ENCODE data around the gene HOXB5.

Gene HOXB5

DNA sequence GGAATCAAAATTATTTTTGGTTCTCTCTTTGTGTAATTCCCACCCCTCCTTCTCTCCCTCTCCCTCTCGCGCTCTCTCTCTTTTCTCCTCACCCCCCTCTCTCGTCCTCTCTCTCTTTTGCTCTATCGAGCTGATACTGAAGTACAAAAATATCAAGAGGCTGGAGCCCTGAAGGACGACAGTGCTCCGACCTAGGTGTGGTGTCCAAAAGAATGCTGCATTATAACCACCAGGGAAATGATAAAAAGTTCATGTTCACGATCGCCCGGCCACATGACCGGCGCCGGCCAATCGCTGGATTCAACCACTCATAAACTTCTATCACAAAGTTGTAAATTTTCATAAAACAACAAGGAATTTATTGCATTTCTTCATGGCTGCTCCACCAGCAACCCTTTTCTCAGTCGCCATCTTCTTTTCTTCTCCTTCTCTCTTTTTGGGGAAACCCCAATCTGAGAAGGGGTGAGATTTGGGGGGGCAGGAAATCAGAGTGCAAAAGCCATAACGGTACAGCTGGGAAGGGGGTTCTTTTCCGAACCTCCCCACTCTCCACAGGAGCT lies 11.3 kb upstream of the HOXB5 start, which contains the start of gene HOXB6:
HOXB6 (minus strand) TSS at position 217 of the 560 bp plus-strand sequence. CDS start 6,836 bp downstream, outside the sequence.
- H3K4me3 ChIP-seq (ENCODE audit: low read depth, low read length), result no peak within 1 kb of the TSS
- TF ChIP-seq, protein P1, sequence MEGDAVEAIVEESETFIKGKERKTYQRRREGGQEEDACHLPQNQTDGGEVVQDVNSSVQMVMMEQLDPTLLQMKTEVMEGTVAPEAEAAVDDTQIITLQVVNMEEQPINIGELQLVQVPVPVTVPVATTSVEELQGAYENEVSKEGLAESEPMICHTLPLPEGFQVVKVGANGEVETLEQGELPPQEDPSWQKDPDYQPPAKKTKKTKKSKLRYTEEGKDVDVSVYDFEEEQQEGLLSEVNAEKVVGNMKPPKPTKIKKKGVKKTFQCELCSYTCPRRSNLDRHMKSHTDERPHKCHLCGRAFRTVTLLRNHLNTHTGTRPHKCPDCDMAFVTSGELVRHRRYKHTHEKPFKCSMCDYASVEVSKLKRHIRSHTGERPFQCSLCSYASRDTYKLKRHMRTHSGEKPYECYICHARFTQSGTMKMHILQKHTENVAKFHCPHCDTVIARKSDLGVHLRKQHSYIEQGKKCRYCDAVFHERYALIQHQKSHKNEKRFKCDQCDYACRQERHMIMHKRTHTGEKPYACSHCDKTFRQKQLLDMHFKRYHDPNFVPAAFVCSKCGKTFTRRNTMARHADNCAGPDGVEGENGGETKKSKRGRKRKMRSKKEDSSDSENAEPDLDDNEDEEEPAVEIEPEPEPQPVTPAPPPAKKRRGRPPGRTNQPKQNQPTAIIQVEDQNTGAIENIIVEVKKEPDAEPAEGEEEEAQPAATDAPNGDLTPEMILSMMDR (IDR thresholded peaks at IDR 0.05; ENCODE audit: low read depth, low read length), result no peak
- no peak for DNase-seq

DNA sequence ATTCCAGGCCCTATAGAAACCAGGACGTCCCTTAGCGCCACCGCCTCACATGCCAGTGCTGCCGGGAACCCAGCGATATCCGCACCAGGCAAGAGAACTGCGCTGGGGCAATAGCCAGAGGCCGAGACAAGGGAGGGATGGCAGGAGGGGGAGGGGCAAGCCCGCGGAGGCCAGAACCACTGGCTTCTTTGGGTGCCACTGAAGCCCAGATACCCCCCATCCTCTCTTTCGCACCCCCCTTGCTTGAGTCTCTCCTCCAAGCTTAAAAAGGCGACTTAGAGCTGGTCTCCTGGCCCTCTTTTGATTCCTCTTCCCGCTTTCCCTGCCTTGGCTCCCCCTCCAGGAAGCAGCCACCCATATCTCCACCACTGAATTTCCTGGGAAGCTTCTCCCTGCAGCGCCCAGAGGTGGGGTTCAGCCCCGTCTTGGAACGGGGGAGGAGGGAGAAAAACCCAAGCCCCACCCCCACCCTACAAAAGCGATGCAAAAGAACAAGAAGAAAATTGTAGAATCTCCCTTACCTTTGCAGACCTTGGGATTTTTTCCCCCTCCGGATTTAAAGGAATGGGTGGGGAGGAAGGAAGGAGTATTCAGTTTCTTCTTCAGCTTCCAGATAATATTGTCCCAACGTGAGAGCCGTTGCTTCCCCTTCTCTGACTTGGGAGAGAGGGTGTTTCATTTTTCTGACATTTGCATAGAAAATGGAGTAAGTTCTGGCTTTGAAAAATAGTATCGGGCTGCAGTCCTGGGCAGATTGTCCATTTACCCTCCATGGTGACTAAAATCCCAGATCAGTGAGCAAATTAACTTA lies 10.6 kb upstream of the HOXB5 start:
- Histone ChIP-seq H3K4me3 (ENCODE audit: low read depth, low read length) (no peak overlapping the region), H3K4me1 (no peaks in the 10 kb centered on the region), H3K9me3 (no peaks in the 10 kb centered on the region), H3K36me3 (no peaks in the 10 kb centered on the region), H3K27me3 (peaks cover 100% of the 10 kb centered on the region)
- TF ChIP-seq, protein P1 (IDR thresholded peaks at IDR 0.05; ENCODE audit: low read depth, low read length), result no peak
- DNase-seq, result no peak

More for the DNA sequence above, 11.3 kb upstream of the HOXB5 start, which contains the start of gene HOXB6:
- no peaks in the 10 kb centered on the region for H3K36me3 ChIP-seq
- no peaks in the 10 kb centered on the region for H3K9me3 ChIP-seq
- H3K27me3 ChIP-seq, result peaks cover 100% of the 10 kb centered on the region
- H3K4me1 ChIP-seq, result no peaks in the 10 kb centered on the region

DNA sequence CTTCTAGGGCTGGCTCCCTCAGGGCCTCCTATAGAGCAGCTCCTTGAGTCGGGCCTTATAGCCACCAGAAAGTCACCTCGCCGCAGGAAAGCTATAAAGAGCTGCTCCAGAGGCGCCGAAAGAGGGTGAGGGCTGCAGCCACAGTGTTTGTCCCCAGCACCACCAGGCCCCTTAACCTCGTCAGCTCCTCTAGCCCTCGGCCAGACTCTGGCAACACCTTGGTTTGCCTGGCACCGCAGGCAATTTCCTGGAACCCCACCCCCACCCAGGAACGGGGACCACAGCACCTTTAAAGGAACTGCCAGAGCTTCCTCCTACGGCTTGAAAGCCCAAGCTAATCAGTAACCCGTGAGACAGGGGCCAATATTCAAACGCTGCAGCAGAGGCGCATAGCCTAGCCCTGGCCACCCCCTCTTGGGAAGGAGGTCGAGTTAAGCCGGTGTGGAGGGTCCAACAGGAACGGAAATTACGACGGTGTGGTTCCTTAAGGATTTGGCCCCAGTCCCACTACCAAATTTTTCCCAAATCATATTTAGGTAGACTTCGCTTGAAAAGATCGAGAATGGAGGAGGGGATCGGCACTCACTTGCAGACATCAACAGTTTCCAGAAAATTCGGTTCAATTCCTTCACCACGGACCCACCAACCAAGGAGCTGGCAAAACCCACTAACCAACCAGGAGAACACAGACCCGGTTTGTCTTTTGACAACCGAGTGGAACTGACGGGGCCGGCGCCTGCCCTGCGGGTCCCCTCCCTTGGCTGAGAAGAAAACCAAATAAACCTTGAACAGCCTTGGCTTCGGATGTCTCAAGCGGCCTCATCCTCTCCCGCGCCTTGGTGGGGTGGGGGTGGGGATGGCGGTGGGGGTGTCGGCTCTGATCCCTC lies 8.2 kb upstream of the HOXB5 start:
- Histone ChIP-seq H3K4me1 (no peaks in the 10 kb centered on the region), H3K4me3 (ENCODE audit: low read depth, low read length) (no peak overlapping the region), H3K27me3 (peaks cover 100% of the 10 kb centered on the region), H3K36me3 (no peaks in the 10 kb centered on the region), H3K9me3 (no peaks in the 10 kb centered on the region)
- DNase-seq, result no peak
- TF ChIP-seq, protein P1 (IDR thresholded peaks at IDR 0.05; ENCODE audit: low read depth, low read length), result no peak

DNA sequence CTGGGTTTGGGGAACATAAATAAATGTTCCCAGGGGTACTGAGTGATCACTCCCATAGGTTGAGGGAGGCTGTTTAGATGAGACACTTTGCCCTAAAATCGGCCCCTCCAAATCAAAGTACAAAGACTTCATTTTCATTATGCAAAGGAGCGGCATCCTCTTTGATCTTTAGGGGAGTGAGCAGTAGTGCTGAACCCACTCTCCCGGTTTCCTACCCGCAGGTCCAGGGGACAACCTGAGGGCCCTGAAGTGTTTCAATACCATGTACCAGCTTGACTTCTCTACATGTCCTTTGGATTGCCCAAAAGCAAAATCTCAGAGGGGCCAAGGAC lies 7.6 kb upstream of the HOXB5 start:
- DNase-seq, result no peak
- H3K27me3 ChIP-seq, result peaks cover 100% of the 10 kb centered on the region
- H3K36me3 ChIP-seq, result no peaks in the 10 kb centered on the region
- H3K9me3 ChIP-seq, result no peaks in the 10 kb centered on the region
- H3K4me3 ChIP-seq (ENCODE audit: low read depth, low read length), result no peak overlapping the region
- no peaks in the 10 kb centered on the region for H3K4me1 ChIP-seq
- TF ChIP-seq, protein P1 (IDR thresholded peaks at IDR 0.05; ENCODE audit: low read depth, low read length), result no peak

DNA sequence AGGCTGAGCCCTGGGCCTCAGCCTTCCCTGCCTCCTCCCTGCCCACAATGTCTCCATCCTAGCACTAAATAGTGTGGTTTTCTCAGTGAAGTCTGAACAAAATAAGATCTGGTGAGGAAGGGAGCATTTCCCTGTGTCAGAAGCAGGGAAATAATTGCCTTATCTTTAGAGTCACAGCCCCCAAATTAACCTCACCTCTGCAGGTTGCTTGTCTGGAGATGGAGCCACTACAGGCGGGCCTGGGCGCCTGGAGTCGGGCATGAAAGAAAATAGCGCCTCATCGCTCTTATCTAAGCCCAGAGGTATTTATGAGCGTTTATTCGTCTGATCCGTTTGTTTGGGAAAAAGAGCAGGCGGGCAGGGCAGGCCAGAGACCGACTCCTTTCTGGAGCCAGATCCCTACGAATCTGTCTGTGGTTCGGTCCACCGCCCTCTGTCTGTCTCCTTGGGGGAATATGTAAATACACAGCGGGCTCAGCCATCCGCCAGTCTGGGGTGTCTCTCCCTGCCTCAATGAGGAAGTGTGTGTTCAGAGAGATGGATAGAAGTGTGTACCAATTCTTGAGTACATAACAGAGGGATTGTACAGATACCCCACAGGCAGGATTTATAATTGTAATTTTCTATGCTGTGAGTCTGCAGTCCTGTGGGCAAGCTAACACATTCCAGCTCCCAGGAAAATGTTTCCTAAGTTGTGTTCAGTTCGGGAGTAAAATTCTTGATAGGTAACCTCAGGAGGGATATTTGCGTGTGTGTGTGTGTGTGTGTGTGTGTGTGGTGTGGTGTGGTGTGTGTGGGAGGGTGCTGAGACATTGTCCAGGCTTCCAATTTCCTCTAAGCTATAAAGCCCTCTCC lies 6.9 kb upstream of the HOXB5 start:
- Histone ChIP-seq H3K4me3 (ENCODE audit: low read depth, low read length) (no peak overlapping the region), H3K4me1 (no peaks in the 10 kb centered on the region), H3K36me3 (no peaks in the 10 kb centered on the region), H3K27me3 (peaks cover 100% of the 10 kb centered on the region), H3K9me3 (no peaks in the 10 kb centered on the region)
- no peak for DNase-seq
- TF ChIP-seq, protein P1 (IDR thresholded peaks at IDR 0.05; ENCODE audit: low read depth, low read length), result no peak

Measured in BE2C (cell line).